ENCODE measurements around the gene NACC1. TPM values are rescaled to one million over a fixed set of nuclear protein-coding genes. Genes with fewer than 3 reads are reported as not detected.

The NACC1 gene
- total and polyA plus RNA-seq, 4 donors: 0.86 to 24.7 (median 17.7) TPM

- Histone ChIP-seq H3K27ac (ENCODE audit: low read depth in 1 of 2, low read length in 2 of 2) (no peak overlapping the region), H3K4me3 (ENCODE audit: low read depth in 1 of 3, low read length in 3 of 3) (no peak overlapping the region), H3K4me1 (ENCODE audit: control insufficient read depth in 4 of 4, insufficient read depth in 4 of 4, low read length in 3 of 4) (peaks cover 3 to 9% (median 7%) of the 10 kb centered on the region in 4 donors), H3K27me3 (ENCODE audit: control insufficient read depth in 4 of 4, insufficient read depth in 4 of 4, low read length in 3 of 4) (no peaks in the 10 kb centered on the region), H3K9me3 (ENCODE audit: control insufficient read depth in 4 of 4, low read length in 3 of 4) (no peaks in the 10 kb centered on the region), H3K9ac (ENCODE audit: low read depth in 1 of 2, low read length in 2 of 2) (no peak overlapping the region), H3K36me3 (ENCODE audit: control insufficient read depth in 4 of 4, insufficient read depth in 3 of 4, low read depth in 1 of 4, low read length in 3 of 4) (no peaks in the 10 kb centered on the region)
- no peak for DNase-seq (ENCODE audit: low spot score)
- TF ChIP-seq REST (IDR thresholded peaks at IDR 0.05): no peak
- WGBS: 96% methylated on average over 4 of the region's 4 CpGs
Measured at GRCh38 chr19:13187419-13187818, 69.4 kb downstream of the NACC1 start.

- TF ChIP-seq EGR1 (IDR thresholded peaks at IDR 0.05; ENCODE audit: low read depth in 2 of 2) (no peak), YY1 (IDR thresholded peaks at IDR 0.05) (no peak), NR2F2 (IDR thresholded peaks at IDR 0.05) (no peak), RAD21 (IDR thresholded peaks at IDR 0.05) (no peak), SP1 (IDR thresholded peaks at IDR 0.05) (no peak), CTCF (IDR thresholded peaks at IDR 0.05; ENCODE audit: low read depth, low read length, missing input control) (no peak), HNF4A (conservative IDR thresholded peaks at IDR 0.05) (no peak), HNF4G (IDR thresholded peaks at IDR 0.05) (no peak), TAF1 (conservative IDR thresholded peaks at IDR 0.05) (no peak), ZBTB33 (IDR thresholded peaks at IDR 0.05) (no peak), RXRA (IDR thresholded peaks at IDR 0.05) (no peak), MAX (IDR thresholded peaks at IDR 0.05) (no peak), JUND (IDR thresholded peaks at IDR 0.05) (no peak), GABPA (IDR thresholded peaks at IDR 0.05 in 1 of 2, conservative IDR thresholded peaks at IDR 0.05 in 1 of 2) (no peak), REST (IDR thresholded peaks at IDR 0.05) (no peak)
- H3K9ac ChIP-seq (ENCODE audit: low read depth in 1 of 2, low read length in 2 of 2): no peak overlapping the region
- 73% methylated on average over 4 of the region's 4 CpGs for WGBS
- no peak overlapping the region for H3K27ac ChIP-seq (ENCODE audit: low read depth in 1 of 2, low read length in 2 of 2)
- DNase-seq (ENCODE audit: low spot score): no peak
- H3K4me1 ChIP-seq (ENCODE audit: control insufficient read depth in 4 of 4, insufficient read depth in 4 of 4, low read length in 3 of 4): peaks cover 3 to 12% (median 7%) of the 10 kb centered on the region in 4 donors
- H3K36me3 ChIP-seq (ENCODE audit: control insufficient read depth in 4 of 4, insufficient read depth in 3 of 4, low read depth in 1 of 4, low read length in 3 of 4): no peaks in the 10 kb centered on the region
- H3K27me3 ChIP-seq (ENCODE audit: control insufficient read depth in 4 of 4, insufficient read depth in 4 of 4, low read length in 3 of 4): no peaks in the 10 kb centered on the region
- H3K4me3 ChIP-seq (ENCODE audit: low read depth in 1 of 3, low read length in 3 of 3): no peak overlapping the region
- no peaks in the 10 kb centered on the region for H3K9me3 ChIP-seq (ENCODE audit: control insufficient read depth in 4 of 4, low read length in 3 of 4)
Measured at GRCh38 chr19:13189600-13189999, 71.5 kb downstream of the NACC1 start.
